Sigmoid colon (tissue), 4 donors: ENCODE data around the gene GNRH2.

ENCODE experiments used
- CTCF ChIP-seq, 4 experiments: fragments of 450-650 bp in 3 of 4; fragments of 200-600 bp in 1 of 4; IDR thresholded peaks; one replicate each; pipeline ENCODE4 v1.5.1; 2016 to 2019; ENCODE audit warnings: antibody characterized with exemption in 4 of 4, mild to moderate bottlenecking in 3 of 4, moderate library complexity in 2 of 4
- EP300 ChIP-seq, 4 donors: sonication (generic); formaldehyde crosslinking; IDR thresholded peaks; one replicate each; pipeline ENCODE4 v1.6.1; 2017; ENCODE audit warnings: antibody characterized with exemption in 4 of 4

GRCh38 chr20:3003416-3003815 is 40.0 kb upstream of the GNRH2 start:
- TF ChIP-seq EP300 (IDR thresholded peaks at IDR 0.05), result no peak
- no peak for TF ChIP-seq CTCF (IDR thresholded peaks at IDR 0.05)
